K562 (cell line): ENCODE measurements around the gene AGPAT1. TPM values are rescaled to one million over a fixed set of nuclear protein-coding genes. Genes with fewer than 3 reads are reported as not detected.

Source experiments
- CHD2 ChIP-seq: IDR thresholded peaks from 2 replicates; pipeline ENCODE4 v1.6.1; 2011; ENCODE audit warnings: low read depth, low read length
- DMBX1 ChIP-seq: fragments of 250-450 bp; sonication (Bioruptor Pico); IDR thresholded peaks from 2 replicates; pipeline ENCODE4 v1.8.0; 2022; ENCODE audit warnings: inconsistent platforms, mild to moderate bottlenecking, moderate library complexity, borderline replicate concordance
- DNMT1 ChIP-seq: fragments of 450-650 bp; IDR thresholded peaks from 2 replicates; pipeline ENCODE4 v1.6.1; 2016; ENCODE audit warnings: antibody characterized with exemption, mild to moderate bottlenecking
- GTF2E2 ChIP-seq: fragments of 200-800 bp; sonication (Bioruptor generic); IDR thresholded peaks from 2 replicates; pipeline ENCODE4 v1.6.1; 2016; ENCODE audit warnings: missing genetic modification characterization, missing compliant biosample characterization
- HNRNPH1 ChIP-seq: fragments of 200-400 bp; formaldehyde crosslinking; optimal IDR thresholded peaks from 2 replicates; pipeline ENCODE3; 2017; ENCODE audit warnings: low read depth, mild to moderate bottlenecking, low read length, moderate library complexity
- JUND ChIP-seq, 2 experiments: IDR thresholded peaks; 2 replicates in 1 of 2; 3 replicates in 1 of 2; pipeline ENCODE4 v1.6.1; 2011; ENCODE audit warnings: borderline replicate concordance in 2 of 2, low read depth in 2 of 2, low read length in 2 of 2, improper control_type of control experiment in 1 of 2, missing biosample characterization in 1 of 2, missing genetic modification characterization in 1 of 2, missing genetic modification reagents in 1 of 2
- NEUROD1 ChIP-seq: fragments of 150-350 bp; IDR thresholded peaks from 2 replicates; pipeline ENCODE4 v1.6.1; 2014; ENCODE audit warnings: borderline replicate concordance, low read length, low read depth; ENCODE audit not compliant: partially characterized antibody
- NR0B1 ChIP-seq: fragments of 450-650 bp; IDR thresholded peaks from one replicate; pipeline ENCODE4 v1.6.1; 2018; ENCODE audit warnings: mild to moderate bottlenecking, moderate library complexity; ENCODE audit not compliant: partially characterized antibody
- OTX1 ChIP-seq: fragments of 450-650 bp; formaldehyde crosslinking; IDR thresholded peaks from 2 replicates; pipeline ENCODE4 v1.4.0; 2022; ENCODE audit warnings: mild to moderate bottlenecking
- PHF21A ChIP-seq: fragments of 450-650 bp; IDR thresholded peaks from 2 replicates; pipeline ENCODE4 v1.6.1; 2017; ENCODE audit warnings: low read depth, borderline replicate concordance
- PRPF4 ChIP-seq: fragments of 200-400 bp; formaldehyde crosslinking; IDR thresholded peaks from one replicate; pipeline ENCODE4 v1.6.1; 2017; ENCODE audit warnings: low read length, low read depth, mild to moderate bottlenecking; ENCODE audit not compliant: insufficient read depth, poor library complexity, severe bottlenecking
- RFX5 ChIP-seq: IDR thresholded peaks from 2 replicates; pipeline ENCODE4 v1.6.1; 2011; ENCODE audit warnings: low read depth, mild to moderate bottlenecking, improper control_type of control experiment, low read length
- SMAD3 ChIP-seq: fragments of 450-650 bp; formaldehyde crosslinking; conservative IDR thresholded peaks from 2 replicates; pipeline ENCODE4 v1.4.0; 2020; ENCODE audit warnings: mild to moderate bottlenecking
- ZNF76 ChIP-seq: fragments of 250-450 bp; sonication (Bioruptor Pico); IDR thresholded peaks from 2 replicates; pipeline ENCODE4 v1.4.0; 2020; ENCODE audit warnings: mild to moderate bottlenecking, moderate library complexity, borderline replicate concordance
- polyA plus RNA-seq, 8 experiments: library from polyadenylated mRNA; depleted of rRNA in 4 of 8; stranded (reverse) in 5 of 8; unstranded in 3 of 8; fragments of >200 nt; fragmentation: Nextera tagmentation in 2 of 8; fragmentation: Illumina TruSeq in 1 of 8; extraction: Ambion mirVana in 2 of 8; extraction: Trizol in 1 of 8; gene quantifications; 2 replicates each; pipeline versions ENCODE4 v1.2.1 to v1.2.3, GENCODE V29; 2011 to 2014; ENCODE audit warnings: inconsistent platforms in 1 of 8, missing spikeins in 1 of 8
- total RNA-seq, 7 experiments: library from RNA; depleted of rRNA in 6 of 7; stranded (reverse); fragments of >200 nt in 6 of 7; fragmentation: Illumina TruSeq in 2 of 7; extraction: Trizol in 2 of 7; gene quantifications; 2 replicates each; pipeline versions ENCODE4 v1.2.1 to v1.2.3, GENCODE V29; 2011 to 2021; ENCODE audit warnings: low replicate concordance in 1 of 7
- TF ChIP-seq, protein P1 (sequence below), 2 experiments: fragments of 450-650 bp; IDR thresholded peaks; 2 replicates each; pipeline ENCODE4 v1.6.1; 2016; ENCODE audit warnings: mild to moderate bottlenecking in 2 of 2, borderline replicate concordance in 1 of 2, low read depth in 1 of 2, moderate library complexity in 1 of 2
- TF ChIP-seq, protein P2 (sequence below): fragments of 250-450 bp; sonication (Bioruptor Pico); IDR thresholded peaks from 2 replicates; pipeline ENCODE4 v1.8.0; 2022; ENCODE audit warnings: inconsistent platforms, mild to moderate bottlenecking, moderate library complexity, borderline replicate concordance

The AGPAT1 gene
- total and polyA plus RNA-seq, 9 of the 15 experiments (the other 6 are each of a cell fraction or from before 2014, with no cell fraction given), result 37.9 to 176 (median 69.4) TPM

DNA sequence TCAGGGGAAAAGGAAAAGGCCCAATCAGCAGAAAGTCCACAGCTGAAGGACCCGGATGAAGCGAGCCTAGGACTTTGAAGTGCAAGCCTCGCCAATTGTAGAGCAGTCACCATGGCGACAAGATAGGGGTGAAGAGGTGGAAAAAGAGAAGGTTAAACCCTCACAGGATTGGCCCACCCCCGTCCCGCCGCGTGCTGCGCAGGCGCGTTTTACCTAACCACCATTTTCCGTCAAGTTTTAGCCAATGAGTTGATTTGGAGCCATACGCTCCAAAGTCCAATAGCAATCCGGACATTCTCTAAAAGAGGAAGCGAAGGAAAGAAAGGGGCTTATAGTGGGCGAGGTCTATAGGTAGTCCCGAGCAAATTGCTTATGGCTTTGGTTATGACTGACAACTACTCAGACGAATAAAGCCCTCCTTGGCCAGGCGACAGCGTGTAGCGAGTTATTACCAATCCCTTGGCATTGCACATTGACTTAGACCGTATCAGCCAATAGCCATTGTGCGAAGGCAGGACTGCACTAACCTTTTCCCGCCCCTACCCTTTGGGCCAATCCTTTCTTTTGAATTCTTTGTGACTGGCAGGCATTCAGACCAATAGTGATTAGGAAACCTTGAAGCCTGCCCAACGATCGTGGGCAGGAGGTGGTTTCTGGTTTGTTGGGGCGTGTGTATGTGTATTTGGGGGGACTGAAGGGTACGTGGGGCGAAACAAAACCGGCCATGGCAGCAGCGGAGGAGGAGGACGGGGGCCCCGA is 2.1 kb upstream of the AGPAT1 start, which contains the start of gene RNF5 (continued):
- TF ChIP-seq, protein P1, sequence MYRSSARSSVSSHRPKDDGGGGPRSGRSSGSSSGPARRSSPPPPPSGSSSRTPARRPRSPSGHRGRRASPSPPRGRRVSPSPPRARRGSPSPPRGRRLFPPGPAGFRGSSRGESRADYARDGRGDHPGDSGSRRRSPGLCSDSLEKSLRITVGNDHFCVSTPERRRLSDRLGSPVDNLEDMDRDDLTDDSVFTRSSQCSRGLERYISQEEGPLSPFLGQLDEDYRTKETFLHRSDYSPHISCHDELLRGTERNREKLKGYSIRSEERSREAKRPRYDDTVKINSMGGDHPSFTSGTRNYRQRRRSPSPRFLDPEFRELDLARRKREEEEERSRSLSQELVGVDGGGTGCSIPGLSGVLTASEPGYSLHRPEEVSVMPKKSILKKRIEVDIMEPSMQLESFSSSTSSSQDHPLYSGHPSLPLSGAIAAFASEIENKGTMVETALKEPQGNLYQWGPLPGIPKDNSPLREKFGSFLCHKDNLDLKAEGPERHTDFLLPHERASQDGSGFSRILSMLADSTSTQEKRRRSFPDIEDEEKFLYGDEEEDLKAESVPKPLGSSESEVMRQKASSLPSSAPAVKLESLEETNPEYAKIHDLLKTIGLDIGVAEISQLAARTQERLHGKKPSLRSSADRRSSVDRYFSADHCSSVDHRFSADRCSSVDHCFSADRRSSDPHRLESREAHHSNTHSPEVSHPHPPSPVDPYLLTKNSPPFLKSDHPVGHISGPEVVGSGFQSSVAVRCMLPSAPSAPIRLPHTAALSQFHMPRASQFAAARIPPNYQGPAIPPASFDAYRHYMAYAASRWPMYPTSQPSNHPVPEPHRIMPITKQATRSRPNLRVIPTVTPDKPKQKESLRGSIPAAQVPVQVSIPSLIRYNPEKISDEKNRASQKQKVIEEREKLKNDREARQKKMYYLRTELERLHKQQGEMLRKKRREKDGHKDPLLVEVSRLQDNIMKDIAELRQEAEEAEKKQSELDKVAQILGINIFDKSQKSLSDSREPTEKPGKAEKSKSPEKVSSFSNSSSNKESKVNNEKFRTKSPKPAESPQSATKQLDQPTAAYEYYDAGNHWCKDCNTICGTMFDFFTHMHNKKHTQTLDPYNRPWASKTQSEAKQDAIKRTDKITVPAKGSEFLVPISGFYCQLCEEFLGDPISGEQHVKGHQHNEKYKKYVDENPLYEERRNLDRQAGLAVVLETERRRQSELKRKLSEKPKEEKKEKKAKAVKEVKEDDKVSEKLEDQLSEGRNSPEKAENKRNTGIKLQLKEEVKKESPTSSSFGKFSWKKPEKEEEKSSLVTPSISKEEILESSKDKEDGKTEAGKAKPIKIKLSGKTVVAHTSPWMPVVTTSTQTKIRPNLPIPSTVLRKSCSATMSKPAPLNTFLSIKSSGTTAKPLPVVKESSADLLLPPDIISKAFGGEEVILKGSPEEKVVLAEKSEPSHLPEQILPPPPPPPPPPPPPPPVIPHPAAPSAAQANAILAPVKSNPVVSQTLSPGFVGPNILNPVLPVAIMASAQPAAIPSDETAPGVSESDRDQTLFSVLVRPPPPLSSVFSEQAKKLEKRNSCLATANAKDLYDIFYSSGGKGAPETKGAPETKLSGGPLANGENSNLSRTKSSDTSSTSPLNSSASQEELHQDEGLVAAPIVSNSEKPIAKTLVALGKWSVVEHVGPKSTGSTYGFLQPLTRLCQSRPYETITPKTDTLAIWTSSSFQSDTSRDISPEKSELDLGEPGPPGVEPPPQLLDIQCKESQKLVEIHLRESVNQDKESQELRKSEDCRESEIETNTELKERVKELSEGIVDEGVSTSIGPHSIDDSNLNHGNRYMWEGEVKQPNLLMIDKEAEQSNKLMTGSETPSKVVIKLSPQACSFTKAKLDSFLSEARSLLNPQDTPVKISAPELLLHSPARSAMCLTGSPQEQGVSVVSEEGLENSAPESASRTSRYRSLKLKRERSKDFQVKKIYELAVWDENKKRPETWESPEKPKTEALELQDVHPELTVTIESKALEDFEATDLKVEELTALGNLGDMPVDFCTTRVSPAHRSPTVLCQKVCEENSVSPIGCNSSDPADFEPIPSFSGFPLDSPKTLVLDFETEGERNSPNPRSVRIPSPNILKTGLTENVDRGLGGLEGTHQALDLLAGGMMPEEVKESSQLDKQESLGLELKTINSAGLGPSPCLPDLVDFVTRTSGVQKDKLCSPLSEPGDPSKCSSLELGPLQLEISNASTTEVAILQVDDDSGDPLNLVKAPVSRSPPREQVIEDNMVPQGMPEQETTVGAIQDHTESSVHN (IDR thresholded peaks at IDR 0.05; ENCODE audit: borderline replicate concordance in 1 of 2, low read depth in 1 of 2), result no peak
- TF ChIP-seq NR0B1 (no peak), PRPF4 (no peak), OTX1 (CRISPR knock-in tag) (0 out of 2 replicates have a peak, but pooled peaks have one; percentile 27), GTF2E2 (tag) (no peak), ZNF76 (no peak), DMBX1 (CRISPR knock-in tag) (no peak), NEUROD1 (peak; percentile 97), DNMT1 (no peak), PHF21A (no peak), JUND (IDR thresholded peaks at IDR 0.05; ENCODE audit: borderline replicate concordance, low read depth, low read length) (peak; percentile 36), JUND (tag; IDR thresholded peaks at IDR 0.05; ENCODE audit: borderline replicate concordance, low read depth, low read length) (no peak), RFX5 (peak; percentile 65; the same call in 1 of the 2 replicates), SMAD3 (CRISPR knock-in tag) (no peak), CHD2 (peak; percentile 88), HNRNPH1 (no peak)
- TF ChIP-seq, protein P2, sequence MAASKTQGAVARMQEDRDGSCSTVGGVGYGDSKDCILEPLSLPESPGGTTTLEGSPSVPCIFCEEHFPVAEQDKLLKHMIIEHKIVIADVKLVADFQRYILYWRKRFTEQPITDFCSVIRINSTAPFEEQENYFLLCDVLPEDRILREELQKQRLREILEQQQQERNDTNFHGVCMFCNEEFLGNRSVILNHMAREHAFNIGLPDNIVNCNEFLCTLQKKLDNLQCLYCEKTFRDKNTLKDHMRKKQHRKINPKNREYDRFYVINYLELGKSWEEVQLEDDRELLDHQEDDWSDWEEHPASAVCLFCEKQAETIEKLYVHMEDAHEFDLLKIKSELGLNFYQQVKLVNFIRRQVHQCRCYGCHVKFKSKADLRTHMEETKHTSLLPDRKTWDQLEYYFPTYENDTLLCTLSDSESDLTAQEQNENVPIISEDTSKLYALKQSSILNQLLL, result no peak
